Retina (tissue), 1 donor: ENCODE results near the gene NPHS1.
"Not testable (repeated sequence)": the region's sequence is repeated elsewhere in the genome, so short reads cannot be mapped to it uniquely, and the experiment has no call there.

Source experiments
- DNase-seq: peaks from one replicate; pipeline ENCODE4 v3.0.0-alpha.2; 2016

NPHS1 gene, protein sequence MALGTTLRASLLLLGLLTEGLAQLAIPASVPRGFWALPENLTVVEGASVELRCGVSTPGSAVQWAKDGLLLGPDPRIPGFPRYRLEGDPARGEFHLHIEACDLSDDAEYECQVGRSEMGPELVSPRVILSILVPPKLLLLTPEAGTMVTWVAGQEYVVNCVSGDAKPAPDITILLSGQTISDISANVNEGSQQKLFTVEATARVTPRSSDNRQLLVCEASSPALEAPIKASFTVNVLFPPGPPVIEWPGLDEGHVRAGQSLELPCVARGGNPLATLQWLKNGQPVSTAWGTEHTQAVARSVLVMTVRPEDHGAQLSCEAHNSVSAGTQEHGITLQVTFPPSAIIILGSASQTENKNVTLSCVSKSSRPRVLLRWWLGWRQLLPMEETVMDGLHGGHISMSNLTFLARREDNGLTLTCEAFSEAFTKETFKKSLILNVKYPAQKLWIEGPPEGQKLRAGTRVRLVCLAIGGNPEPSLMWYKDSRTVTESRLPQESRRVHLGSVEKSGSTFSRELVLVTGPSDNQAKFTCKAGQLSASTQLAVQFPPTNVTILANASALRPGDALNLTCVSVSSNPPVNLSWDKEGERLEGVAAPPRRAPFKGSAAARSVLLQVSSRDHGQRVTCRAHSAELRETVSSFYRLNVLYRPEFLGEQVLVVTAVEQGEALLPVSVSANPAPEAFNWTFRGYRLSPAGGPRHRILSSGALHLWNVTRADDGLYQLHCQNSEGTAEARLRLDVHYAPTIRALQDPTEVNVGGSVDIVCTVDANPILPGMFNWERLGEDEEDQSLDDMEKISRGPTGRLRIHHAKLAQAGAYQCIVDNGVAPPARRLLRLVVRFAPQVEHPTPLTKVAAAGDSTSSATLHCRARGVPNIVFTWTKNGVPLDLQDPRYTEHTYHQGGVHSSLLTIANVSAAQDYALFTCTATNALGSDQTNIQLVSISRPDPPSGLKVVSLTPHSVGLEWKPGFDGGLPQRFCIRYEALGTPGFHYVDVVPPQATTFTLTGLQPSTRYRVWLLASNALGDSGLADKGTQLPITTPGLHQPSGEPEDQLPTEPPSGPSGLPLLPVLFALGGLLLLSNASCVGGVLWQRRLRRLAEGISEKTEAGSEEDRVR (N-terminal part only)

DNA sequence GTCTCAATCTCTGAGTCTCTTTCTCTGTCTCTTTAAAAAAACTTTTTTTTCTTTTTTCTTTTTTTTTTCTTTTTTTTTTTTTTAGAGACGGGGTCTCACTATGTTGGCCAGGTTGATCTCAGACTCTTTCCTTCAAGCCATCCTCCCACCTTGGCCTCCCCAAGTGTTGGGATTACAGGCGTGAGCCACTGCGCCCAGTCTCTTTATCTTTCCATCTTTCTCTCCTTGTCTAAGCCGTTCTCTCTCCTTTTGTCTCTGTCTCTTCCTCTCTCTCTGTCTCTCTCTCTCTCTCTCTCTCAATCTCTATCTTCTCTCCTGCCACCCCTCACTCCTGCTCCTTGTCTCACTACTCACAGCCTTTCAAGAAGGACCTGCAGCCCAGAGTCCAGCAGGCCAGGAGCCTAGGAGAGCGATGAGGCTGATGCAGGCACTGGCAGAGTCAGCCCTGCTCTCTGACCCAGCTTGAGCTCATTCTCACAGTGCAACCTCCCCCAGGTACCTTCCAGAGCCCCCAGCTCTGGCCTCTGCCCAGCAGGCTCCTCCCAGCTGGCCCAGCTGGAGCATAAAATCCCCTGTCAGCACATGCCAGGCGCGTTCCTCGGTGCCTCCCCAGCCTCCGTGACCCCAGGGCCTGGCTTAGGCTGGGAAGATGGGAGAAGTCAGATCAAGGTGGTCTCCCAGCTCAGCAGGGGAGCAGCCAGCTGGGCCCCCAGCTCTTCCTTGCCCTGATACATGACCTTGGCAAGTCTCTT lies at the start of gene NPHS1:
TSS of gene NPHS1 (minus strand) at position 476 of the 752 bp plus-strand sequence. CDS start 667 bp downstream, outside the sequence.
- peak; percentile 37 for DNase-seq

DNA sequence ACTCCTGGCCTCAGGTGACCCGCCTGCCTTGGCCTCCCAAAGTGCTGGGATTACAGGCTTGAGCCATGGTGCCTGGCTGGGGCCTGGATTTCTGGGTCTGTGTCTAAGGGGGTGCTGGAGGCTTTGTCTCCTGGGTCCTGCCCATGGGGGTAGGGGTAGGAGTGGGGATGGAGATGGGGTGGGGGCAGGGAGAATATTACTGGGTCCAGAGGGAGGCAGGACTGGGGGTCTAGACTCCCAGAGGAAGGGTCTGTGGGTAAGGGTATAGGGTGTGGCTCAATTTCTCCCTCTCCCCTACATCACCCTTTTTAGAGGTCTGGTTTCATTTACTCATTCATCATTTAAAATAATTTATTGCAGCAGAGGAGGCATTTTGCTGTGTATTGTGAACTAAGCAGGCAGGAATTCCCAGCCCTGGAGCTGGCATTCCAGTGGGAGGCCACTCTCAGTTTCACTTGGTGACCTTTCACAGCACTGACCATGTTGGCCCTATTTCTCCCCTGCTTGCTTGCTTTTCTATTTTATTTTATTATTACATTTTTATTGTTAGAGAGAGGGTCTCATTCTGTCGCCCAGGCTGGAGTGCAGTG lies 48.8 kb upstream of the NPHS1 start:
- DNase-seq, result no peak

DNA sequence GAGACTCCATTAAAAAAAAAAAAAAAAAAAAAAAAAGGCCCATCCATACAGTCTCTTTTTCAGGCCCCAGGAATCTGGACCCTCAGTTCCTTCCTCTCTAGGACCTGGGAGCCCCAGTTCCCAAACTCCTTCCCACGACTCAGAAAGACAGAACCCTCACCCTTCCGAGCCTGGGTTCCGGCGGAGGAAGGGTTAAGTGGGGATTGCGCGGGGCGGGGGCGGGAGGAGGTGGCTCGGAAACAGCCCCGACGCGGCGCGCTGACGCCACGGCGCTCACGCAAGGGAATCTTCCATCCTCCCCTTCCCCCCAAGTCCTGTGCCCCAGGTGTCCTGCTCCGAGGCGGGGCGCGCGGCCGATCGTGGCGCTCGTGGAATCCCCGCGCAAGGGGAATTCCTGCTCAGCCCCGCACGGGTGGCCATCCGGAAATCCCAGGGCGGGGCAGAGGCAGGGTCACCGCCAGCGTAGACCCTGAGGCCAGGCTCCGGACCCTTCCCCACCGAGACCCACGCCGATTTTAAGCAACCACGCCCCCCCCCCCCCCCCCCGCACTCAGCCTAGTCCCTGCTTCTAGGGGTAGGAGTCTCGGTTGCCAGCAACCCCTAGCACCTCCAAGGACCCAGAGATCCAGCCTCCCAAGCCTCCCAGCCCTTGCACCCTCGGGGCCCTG lies 47.4 kb upstream of the NPHS1 start:
- DNase-seq, result peak; percentile 88

DNA sequence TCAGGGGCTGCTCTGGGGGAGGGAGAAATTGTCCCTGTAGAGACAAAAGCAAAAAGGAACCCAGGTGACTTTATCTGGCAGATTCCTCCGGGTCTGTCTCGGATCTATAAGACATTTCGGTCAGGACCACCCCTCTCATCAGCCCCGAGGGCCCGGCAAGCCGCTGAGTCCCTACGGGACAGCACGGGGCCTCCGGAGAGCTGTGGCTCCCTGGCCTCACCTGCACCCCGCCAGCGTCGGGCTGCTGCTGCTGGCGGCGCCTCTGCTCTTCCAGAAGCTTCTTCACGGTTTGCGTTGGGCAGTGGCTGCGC lies 46.1 kb upstream of the NPHS1 start:
- DNase-seq, result no peak

DNA sequence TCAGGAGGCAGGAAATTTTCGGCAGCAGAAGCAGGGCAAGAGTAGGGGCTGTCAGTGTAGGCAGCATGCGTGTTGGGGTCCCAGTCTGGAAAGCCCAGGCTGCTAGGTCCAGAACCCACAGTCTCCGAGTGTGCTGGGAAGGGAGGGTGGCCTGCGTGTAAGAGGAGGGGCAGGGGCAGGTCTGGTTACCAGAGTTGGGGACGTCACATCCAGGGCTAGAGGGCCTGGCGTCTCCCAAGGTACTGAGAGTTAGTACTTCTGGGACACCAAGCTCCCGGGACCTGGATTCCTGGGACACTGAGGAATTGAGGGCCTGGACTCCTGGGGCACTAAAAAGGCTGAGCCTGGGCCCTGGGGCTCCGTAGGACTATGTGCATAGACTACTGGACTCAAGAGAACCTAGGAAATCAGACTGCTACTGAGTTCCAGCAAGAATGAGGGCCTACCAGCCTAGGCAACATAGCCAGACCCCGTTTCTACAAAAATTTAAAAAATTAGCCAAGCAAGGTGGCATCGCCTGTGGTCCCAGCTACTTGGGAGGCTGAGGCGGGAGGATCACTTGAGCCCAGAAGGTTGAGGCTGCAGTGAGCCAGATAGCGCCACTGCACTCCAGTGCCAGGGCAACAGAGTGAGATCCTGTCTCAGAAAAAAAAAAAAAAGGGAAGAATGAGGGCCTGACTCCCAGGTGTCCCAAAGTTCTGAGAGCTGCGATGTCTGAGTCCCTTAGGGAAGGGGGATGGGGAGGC lies 45.6 kb upstream of the NPHS1 start:
- DNase-seq, result no peak

DNA sequence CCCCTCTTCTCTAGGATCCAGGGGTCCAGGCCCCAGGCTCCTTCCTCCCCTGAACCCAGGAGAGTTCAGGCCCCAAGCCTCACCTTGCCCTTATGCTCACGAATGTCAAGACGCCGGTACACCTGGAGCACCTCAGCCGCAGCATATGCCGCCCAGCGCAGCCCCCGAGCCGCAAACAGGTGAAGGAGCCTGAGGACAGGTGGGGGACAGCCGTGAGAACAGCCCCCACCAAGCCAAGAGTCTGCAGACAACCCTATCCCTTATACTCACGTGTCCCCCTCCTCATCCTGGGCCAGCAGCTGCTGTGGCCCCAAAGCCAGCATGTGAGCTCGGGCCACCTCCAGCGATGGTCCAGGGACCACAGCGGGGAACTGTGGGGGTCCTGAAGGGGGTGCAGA lies 44.3 kb upstream of the NPHS1 start:
- DNase-seq, result no peak

DNA sequence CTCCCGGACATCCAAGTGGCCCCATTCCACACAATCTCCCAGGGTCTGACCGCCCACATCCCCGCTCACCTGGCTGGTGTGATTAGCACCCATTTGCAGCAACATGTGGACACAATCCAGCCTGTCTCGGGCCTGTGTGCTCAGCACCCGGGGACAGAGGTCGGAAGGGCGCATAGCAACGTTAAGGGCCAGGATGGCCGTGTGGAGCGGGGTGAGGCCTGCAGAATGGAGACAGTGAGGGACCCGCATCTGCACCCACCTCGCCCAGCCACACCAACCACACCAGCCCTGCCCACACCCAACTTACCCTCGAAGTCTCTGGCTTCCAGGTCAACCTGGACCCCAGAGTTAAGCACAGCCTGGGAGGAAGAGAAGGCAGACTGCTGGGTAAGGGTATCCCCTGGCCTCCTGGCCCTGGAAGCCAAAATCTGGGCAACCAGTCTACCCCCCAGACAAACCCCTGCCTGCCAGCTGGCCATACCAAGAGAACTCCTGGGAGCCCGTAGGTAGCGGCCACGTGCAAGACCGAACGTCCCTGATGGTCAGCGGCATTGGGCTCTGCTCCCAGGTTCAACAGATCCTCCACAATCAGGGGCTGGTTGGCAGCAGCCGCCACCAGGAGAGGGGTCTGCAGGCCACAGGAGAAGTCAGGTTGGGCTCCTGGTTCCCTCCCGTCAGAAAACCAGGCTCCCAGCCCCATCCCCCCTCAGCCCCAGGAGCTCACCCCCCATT lies 43.8 kb upstream of the NPHS1 start:
- DNase-seq, result no peak

DNA sequence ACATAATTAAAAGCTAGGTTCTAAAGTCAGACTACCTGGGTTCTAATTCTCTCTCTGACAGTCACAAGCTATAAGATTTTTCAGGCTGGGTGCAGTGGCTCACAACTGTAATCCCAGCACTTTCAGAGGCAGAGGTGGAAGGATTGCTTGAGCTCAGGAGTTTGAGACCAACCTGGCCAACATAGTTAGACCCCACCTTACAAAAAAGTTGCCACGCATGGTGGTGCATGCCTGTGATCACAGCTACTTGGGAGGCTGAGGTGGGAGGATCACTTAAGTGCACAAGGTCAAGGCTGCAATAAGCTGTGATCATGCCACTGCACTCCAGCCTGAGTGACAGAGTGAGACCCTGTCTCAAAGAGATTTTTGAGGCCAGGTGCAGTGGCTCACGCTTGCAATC lies 42.0 kb upstream of the NPHS1 start:
- no peak for DNase-seq

DNA sequence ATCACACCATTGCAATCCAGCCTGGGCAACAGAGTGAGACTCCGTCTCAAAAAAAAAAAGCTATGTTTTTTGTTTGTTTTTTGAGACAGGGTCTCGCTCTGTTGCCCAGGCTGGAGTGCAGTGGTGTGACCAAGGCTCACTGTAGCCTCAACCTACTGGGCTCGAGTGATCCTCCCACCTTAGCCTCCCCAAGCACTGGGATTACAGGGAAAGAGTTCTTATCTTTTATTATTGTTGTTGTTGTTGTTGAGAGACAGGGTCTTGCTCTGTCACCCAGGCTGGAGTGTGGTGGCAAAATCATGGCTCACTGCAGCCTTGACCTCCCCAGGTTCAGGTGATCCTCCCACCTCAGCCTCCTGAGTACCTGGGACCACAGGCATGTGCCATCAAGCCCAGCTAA lies 39.5 kb upstream of the NPHS1 start:
- not testable (repeated sequence) for DNase-seq

DNA sequence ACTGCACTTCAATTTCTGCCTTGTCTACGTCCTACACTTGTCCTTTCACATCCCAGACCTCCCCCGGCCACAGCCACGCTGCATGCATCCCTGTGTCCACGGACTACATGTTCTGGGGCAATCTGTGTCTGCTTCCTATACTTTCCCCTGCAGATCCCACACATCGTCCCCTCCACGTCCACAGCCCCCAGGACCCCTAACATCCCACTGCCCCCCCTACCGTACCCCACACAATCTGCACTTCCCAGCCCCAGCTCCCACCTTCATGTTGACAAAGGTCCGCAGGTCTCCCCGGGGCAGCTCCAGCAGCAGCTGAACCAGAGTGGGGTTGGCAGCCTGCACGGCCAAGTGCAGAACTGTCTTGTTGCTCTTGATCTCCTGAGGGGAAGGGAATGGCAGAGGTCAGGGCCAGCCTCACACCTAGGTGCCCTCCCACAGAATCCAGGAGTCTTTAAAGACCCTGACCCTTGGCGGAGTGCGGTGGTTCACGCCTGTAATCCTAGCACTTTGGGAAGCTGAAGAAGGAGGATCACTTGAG lies 37.9 kb upstream of the NPHS1 start:
- DNase-seq, result no peak

DNA sequence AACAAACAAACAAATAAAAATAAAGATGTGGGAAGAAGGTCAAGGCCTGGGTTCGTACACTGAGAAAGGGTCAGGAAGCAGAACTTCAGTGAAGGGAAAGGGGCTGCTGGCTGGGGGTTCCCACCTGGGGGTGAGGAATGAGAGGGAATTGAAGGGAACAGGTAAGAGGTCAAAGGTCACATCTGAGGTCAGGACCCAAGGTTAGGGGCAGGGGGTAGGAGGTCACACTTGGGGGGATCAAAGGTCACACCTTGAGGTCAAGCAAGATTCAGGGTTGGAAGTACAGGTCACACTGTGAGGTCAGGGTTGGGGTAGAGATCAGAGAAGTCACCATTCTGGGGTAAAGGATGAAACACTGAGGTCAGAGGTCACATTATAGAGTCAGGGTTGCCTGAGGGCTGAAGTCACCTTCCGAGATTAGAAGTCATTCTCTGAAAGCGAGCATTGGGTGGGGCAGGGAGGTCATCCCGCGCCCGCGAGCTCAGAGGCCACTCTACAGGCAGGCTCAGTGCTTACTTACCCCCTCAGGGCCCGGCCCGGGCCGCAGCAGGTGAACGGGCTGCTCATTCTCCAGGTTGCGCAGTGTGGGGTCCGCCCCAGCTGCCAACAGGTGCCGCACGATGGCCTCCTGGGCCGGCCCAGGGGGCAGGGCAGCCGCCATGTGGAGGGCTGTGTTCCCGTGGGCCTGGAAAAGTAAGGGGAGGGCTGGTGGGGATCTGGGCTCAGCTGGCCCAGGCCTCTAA lies 37.2 kb upstream of the NPHS1 start:
- no peak for DNase-seq

DNA sequence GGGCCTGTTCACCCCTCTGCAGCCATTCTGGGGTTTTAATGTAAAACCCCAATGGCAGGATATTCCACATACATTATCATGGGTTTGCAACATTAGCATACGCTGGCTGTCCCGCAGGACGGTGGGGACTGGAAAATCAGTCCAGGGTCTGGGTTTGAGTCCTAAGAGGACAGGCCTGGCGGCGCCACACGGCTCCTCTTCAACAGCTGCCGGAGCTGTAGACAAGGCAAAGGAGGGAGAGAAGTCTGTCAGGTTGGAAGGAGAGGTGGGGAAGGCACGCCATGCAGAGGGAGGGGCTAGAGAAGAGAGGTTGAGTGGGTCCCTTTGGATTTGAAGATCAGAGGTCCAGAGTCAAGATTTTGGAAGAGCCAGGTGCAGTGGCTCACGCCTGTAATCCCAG lies 36.1 kb upstream of the NPHS1 start:
- DNase-seq, result no peak

DNA sequence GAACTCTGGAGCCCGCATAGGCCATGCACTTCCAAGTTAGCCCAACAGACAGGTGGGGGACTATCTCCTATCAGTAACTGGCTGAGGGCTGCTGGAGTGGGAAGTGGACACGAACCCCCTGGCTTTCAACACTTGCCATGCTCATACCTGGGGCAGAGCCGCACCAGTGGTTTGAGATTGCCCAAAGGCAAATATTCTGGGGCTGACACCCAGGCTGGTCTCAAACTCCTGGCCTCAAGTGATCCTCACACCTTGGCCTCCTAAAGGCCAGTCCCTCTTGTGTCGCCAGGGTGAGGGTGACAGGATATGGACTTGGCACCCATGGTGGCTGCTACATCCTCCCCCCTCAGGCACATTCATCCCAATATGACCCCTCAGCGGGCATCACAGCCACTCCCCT lies 34.9 kb upstream of the NPHS1 start:
- no peak for DNase-seq

DNA sequence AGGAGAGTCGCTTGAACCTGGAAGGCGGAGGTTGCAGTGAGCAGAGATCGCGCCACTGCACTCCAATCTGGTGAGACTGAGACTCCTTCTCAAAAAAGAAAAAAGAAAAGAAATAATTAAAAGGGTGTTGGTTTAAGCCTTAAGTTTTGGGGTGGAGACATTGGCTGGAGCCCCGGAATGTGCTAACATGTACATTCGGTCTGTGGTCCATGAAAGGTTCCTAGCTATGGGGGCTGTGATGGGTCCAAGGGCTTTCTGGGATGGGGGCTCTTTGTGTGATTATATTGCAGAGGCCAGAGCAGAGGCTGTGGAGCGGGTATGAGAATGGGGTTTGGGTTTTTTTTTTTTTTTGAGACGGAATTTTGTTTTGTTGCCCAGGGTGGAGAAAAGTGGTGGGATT lies 33.6 kb upstream of the NPHS1 start:
- DNase-seq, result no peak

DNA sequence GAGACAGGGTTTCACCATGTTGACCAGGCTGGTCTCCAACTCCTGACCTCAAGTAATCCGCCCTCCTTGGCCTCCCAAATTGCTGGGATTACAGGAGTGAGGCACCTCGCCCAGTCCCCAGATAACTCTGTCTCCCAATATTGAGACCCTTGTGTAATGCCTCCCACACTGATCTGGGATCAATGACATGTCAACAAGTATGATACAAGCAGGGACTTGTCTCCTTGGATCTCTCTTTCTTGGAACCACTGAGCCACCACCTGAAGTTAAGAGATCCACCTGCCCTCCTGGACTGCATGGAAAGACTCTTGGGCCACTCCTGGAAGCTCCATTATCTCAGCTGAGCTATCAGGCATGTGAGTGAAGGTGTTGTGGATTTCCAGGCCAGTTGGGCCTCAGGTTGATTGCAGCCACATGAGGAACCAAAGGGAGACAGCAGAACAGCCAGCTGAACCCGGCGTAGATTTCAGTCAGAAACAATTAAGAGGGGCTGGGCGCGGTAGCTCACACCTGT lies 33.0 kb upstream of the NPHS1 start:
- no peak for DNase-seq

DNA sequence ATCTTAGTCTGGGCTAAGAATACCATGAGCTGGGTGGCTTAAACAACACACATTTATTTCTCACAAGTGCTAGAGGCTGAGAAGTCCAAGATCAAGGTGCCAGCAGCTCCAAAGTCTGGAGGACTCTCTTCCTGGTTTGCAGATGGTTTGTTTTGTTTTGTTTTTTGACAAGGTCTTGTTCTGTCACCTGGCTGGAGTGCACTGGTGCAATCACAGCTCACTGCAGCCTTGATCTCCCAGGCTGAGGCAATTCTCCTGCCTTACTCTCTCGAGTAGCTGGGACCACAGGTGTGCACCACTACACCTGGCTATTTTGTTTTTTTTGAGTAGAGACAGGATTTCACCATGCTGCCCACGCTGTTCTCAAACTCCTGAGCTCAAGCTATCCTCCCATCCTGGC lies 31.6 kb upstream of the NPHS1 start:
- DNase-seq, result no peak

DNA sequence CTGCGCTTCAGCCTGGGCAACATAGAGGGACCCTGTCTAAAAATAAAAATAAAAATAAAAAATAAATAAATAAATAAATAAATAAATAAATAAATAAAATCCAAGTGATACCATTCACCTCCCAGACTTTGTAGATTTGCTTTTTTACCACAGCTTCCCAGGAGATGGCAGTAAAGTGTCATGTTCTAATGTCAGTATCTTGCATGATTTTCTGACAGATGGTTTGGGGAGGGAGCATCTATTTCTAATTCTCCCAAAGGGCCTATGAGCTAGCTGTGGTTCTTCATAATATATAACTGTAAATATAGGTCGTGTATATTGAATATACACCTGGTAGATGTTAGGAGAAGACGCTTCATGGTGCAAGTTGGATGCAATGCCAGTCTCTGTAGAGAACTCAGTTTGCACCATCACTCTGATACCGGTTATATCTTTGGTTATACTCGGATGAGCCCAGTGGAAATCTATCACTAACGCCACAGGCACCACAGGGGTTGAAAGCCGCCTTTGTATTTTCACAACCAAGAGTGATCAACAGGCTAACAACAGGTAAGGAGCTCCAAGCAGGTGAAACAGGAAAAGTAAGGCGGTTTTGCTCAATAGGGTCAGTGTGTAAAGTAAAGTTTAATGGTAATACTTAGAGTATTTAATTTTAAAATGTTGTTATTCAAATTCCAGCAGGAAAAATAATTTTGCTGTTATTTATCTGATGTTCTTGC lies 30.0 kb upstream of the NPHS1 start:
- DNase-seq, result peak; percentile 53

DNA sequence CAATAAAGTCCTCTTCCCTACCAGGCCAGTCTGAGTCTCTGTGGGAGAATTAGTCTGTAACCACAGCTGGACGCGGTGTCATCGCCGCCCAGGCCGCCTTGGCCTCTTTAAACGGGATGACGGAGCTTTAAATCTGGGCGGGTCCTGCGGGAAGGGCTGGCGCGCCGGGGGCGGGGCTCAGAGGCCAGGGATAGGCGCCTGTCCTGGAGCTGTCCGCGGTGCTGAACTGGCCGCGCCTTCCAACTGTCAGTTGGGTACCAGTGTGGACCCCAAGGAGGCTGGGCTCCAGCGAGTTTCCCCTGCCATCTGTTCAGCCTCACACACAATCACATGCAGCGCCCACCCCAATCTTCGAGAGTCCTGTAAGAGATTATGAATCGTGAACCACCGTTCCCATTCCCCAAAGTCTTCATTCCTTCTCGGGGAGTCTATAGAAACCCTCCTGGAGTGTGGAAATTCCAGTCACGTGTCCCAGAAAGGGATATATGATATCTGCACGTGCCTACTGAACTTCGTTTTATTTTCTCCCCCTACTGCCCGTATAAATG lies 27.5 kb upstream of the NPHS1 start:
- peak; percentile 88 for DNase-seq
